GM06990 (cell line): Measurements from ENCODE around the gene CLDN11.

Source experiments
- DNase-seq: peaks from one replicate; pipeline ENCODE4 v3.0.0-alpha.2; 2011; ENCODE audit not compliant: insufficient read length; ENCODE audit errors: extremely low read depth
- H3K27me3 ChIP-seq: replicated peaks from 2 replicates; pipeline ENCODE4 v1.6.0; 2011; ENCODE audit warnings: low read length; ENCODE audit not compliant: control insufficient read depth, insufficient read depth
- H3K36me3 ChIP-seq: 2 replicates; pipeline ENCODE4 v1.5.1; 2011; ENCODE audit warnings: low read length; ENCODE audit not compliant: control insufficient read depth, insufficient read depth
- H3K4me3 ChIP-seq: replicated peaks from 2 replicates; pipeline ENCODE4 v1.5.1; 2011; ENCODE audit warnings: low read depth, mild to moderate bottlenecking, control low read depth, low read length
- TF ChIP-seq, protein P1 (sequence below): IDR thresholded peaks from 2 replicates; pipeline ENCODE4 v1.5.1; 2011; ENCODE audit warnings: low read length, control low read depth, mild to moderate bottlenecking, inconsistent platforms; ENCODE audit not compliant: insufficient read depth, poor library complexity, severe bottlenecking

Gene CLDN11

DNA sequence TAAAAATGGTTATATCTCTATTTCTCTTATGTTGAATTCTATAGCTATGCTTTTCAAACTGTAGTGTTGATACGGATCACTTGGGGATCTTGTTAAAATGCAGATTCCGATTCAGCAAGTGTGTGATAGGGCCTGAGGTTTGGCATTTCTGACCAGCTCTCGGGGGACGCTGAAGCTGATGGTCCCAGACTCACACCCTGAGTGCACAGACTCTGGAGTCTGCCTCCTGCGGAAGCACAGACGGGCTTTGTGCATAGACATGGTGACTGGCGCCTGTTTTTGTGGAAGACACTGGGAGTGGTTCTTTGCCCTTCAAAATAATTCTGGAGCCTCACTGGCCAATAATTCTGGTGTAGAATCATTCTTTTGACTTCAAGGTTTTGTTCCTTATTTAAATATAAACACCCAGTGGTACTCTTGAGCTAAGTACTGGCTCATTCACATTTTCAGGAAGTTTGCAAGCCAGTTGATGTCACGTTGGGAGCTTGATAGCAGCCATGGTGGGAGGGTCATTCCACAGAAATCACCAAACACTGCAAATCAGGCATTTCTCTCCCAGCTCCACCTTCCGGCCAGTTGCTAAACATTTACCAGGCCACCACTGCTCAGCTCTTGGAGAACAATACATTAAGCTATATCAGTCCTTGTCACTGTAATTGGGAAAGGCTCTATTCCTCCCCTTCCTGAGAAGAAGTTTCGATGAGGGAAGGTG, 19.2 kb downstream of the CLDN11 start:
- H3K27me3 ChIP-seq: peaks cover 3% of the 10 kb centered on the region
- DNase-seq: no peak
- TF ChIP-seq, protein P1, sequence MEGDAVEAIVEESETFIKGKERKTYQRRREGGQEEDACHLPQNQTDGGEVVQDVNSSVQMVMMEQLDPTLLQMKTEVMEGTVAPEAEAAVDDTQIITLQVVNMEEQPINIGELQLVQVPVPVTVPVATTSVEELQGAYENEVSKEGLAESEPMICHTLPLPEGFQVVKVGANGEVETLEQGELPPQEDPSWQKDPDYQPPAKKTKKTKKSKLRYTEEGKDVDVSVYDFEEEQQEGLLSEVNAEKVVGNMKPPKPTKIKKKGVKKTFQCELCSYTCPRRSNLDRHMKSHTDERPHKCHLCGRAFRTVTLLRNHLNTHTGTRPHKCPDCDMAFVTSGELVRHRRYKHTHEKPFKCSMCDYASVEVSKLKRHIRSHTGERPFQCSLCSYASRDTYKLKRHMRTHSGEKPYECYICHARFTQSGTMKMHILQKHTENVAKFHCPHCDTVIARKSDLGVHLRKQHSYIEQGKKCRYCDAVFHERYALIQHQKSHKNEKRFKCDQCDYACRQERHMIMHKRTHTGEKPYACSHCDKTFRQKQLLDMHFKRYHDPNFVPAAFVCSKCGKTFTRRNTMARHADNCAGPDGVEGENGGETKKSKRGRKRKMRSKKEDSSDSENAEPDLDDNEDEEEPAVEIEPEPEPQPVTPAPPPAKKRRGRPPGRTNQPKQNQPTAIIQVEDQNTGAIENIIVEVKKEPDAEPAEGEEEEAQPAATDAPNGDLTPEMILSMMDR: no peak

DNA sequence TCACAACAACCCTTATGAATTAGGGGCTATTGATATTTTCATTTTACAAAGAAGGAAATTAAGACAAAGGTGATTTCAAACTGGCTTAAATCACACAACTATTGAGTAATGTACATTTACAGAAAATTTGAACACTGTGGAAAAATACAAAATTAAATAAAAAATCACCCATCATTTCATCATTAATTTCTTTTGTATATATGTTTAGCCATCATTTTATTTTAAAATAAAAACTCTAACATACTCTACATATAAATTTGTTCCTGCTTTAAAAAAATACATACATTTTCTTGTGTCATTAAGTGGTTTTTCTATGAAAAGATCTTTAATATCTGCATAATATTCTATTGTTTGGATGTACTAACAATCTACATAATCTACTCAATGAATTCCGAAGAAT, 20.2 kb downstream of the CLDN11 start:
- H3K27me3 ChIP-seq: peaks cover 3% of the 10 kb centered on the region
- H3K4me3 ChIP-seq: no peak overlapping the region
- no peaks in the 10 kb centered on the region for H3K36me3 ChIP-seq
- DNase-seq: no peak
- TF ChIP-seq, protein P1: no peak

More for the DNA sequence above, 19.2 kb downstream of the CLDN11 start:
- Histone ChIP-seq H3K4me3 (no peak overlapping the region), H3K36me3 (no peaks in the 10 kb centered on the region)

DNA sequence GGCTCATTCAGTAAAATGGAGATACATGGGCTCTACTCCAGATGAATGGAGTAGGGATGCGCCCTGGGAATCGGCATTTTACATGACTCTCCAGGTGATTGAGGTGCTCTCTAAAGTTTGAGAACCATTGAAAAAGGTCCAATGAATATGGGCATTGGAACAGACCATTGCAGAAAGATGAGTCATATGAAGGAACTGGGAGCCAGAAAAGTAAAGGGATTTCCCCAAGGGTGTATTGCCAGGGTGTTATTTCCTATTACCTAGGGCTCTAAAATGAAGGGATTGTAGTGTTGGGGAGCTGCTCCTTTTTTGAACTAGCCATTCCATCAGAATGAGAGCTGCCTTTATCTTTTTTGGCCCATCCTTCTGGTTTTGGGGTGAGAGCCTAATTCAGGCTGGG, 21.7 kb downstream of the CLDN11 start:
- Histone ChIP-seq H3K36me3 (no peaks in the 10 kb centered on the region), H3K27me3 (peaks cover 3% of the 10 kb centered on the region), H3K4me3 (no peak overlapping the region)
- no peak for DNase-seq
- TF ChIP-seq, protein P1: no peak

DNA sequence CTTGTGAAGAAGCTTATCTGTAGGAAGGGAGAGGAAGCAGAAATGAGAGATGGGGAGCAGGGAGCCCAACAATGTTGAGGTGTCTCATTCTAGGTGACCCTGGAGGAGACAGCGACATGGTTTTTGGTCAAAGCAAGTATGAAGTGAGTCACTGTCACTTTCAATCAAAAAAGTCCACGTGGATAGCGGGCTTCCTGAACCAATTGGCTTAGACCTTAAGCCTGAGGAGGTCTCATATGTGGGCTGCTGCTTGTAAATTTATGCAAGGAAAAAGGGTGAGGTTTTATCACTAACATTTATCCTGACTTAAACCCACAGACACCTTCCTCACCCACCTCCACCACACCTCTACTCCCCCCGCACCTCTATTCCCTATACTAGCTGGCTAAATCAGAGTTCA, 22.7 kb downstream of the CLDN11 start:
- no peaks in the 10 kb centered on the region for H3K36me3 ChIP-seq
- DNase-seq: no peak
- H3K4me3 ChIP-seq: no peak overlapping the region
- TF ChIP-seq, protein P1: no peak
- peaks cover 3% of the 10 kb centered on the region for H3K27me3 ChIP-seq

DNA sequence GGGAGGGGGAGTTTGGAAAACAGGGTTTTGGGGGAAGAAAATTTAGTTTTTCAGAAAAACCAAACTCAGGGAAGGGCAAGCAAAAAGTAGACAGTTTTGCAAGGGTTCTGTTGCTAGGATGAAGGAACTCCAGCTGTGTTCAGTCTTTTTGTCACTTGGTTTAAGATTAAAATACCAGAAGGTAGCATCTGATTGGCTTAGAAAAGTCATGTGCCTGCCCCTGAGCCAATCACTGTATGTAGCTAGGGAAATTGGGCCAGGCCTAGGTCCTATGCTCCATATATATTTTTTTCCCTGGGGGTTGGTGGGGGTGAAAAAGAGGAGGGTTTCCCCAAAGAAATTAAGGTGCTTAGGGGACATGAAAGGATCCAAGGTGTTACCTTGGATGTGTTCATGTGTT, 24.3 kb downstream of the CLDN11 start:
- Histone ChIP-seq H3K36me3 (no peaks in the 10 kb centered on the region), H3K27me3 (peaks cover 3% of the 10 kb centered on the region), H3K4me3 (no peak overlapping the region)
- TF ChIP-seq, protein P1: no peak
- no peak for DNase-seq
